Stomach (tissue), 4 donors: ENCODE results near the gene ILF3.

ENCODE experiments used
- POLR2A ChIP-seq, 4 donors: fragments of 450-650 bp; IDR thresholded peaks; one replicate each; pipeline ENCODE4 v1.6.1; 2016; ENCODE audit warnings: antibody characterized with exemption in 4 of 4, control low read depth in 2 of 4, mild to moderate bottlenecking in 1 of 4, moderate library complexity in 1 of 4
- POLR2AphosphoS5 ChIP-seq, 3 donors: sonication (generic); formaldehyde crosslinking; IDR thresholded peaks; one replicate each; pipeline ENCODE4 v1.6.1; 2016; ENCODE audit warnings: antibody characterized with exemption in 3 of 3
- TF ChIP-seq, protein P1 (sequence below), 7 experiments: fragments of 450-650 bp in 4 of 7; fragments of 200-600 bp in 3 of 7; sonication (generic) in 3 of 7; IDR thresholded peaks; one replicate each; pipeline ENCODE4 v1.5.1; 2016 to 2019; ENCODE audit warnings: antibody characterized with exemption in 7 of 7, control low read depth in 2 of 7, mild to moderate bottlenecking in 1 of 7

GRCh38 chr19:10729411-10729810 is 75.3 kb downstream of the ILF3 start:
- TF ChIP-seq, protein P1, sequence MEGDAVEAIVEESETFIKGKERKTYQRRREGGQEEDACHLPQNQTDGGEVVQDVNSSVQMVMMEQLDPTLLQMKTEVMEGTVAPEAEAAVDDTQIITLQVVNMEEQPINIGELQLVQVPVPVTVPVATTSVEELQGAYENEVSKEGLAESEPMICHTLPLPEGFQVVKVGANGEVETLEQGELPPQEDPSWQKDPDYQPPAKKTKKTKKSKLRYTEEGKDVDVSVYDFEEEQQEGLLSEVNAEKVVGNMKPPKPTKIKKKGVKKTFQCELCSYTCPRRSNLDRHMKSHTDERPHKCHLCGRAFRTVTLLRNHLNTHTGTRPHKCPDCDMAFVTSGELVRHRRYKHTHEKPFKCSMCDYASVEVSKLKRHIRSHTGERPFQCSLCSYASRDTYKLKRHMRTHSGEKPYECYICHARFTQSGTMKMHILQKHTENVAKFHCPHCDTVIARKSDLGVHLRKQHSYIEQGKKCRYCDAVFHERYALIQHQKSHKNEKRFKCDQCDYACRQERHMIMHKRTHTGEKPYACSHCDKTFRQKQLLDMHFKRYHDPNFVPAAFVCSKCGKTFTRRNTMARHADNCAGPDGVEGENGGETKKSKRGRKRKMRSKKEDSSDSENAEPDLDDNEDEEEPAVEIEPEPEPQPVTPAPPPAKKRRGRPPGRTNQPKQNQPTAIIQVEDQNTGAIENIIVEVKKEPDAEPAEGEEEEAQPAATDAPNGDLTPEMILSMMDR (IDR thresholded peaks at IDR 0.05) = no peak
- TF ChIP-seq POLR2A (IDR thresholded peaks at IDR 0.05) (no peak), POLR2AphosphoS5 (IDR thresholded peaks at IDR 0.05) (no peak)
